ENCODE results near the gene SLC4A3. TPM values are rescaled to one million over a fixed set of nuclear protein-coding genes. Genes with fewer than 3 reads are reported as not detected.

The SLC4A3 gene
- total and polyA plus RNA-seq, 2 of the 13 experiments (the other 11 are each of a cell fraction or from before 2014, with no cell fraction given), result 0.18 to 0.95 TPM

DNA sequence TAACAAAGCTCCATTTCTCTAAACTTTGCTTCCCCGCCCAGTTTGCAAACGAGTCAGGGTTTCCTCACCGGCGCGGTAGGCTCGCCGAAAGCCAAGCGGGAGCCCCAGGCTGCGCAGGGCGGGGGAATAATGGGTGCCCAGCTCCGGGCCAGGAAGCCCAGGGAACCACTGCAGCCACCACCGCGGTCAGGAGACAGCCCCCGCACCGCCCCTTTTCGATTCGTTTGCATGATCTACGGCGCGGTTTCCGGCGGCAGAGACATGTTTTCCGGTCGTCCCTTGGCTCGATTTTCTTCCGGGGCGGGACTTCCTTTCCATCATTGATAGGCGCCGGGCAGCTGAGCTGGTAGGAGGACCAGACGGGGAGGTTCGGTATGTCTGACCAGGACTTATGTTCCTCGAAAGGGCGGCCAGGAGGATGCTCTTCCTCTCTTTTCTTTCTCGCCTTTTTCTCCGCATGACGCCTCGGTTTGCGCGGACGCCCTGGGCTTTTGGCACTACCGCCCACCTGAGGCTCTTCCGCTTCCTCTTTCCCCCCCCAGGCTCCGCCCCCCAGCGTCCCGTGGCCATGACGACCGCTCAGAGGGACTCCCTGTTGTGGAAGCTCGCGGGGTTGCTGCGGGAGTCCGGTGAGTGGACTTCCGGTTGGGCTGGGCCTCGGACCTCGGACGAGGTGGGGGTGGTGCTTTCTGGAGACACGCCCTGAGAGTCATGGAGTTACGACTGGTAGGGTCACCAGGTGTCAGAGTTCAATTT lies 29.7 kb upstream of the SLC4A3 start, which contains the start of gene STK11IP (continued):
- TF ChIP-seq, protein P1, sequence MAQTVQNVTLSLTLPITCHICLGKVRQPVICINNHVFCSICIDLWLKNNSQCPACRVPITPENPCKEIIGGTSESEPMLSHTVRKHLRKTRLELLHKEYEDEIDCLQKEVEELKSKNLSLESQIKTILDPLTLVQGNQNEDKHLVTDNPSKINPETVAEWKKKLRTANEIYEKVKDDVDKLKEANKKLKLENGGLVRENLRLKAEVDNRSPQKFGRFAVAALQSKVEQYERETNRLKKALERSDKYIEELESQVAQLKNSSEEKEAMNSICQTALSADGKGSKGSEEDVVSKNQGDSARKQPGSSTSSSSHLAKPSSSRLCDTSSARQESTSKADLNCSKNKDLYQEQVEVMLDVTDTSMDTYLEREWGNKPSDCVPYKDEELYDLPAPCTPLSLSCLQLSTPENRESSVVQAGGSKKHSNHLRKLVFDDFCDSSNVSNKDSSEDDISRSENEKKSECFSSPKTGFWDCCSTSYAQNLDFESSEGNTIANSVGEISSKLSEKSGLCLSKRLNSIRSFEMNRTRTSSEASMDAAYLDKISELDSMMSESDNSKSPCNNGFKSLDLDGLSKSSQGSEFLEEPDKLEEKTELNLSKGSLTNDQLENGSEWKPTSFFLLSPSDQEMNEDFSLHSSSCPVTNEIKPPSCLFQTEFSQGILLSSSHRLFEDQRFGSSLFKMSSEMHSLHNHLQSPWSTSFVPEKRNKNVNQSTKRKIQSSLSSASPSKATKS (CRISPR knock-in tag; IDR thresholded peaks at IDR 0.05), result peak; percentile 95; the same call in 1 of the 2 replicates
- TF ChIP-seq RELA (CRISPR knock-in tag; IDR thresholded peaks at IDR 0.05) (no peak), ZNF670 (CRISPR knock-in tag; IDR thresholded peaks at IDR 0.05; ENCODE audit: borderline replicate concordance) (no peak), RAD21 (CRISPR knock-in tag; IDR thresholded peaks at IDR 0.05) (peak; percentile 47; the same call in 1 of the 2 replicates), GLI4 (CRISPR knock-in tag; IDR thresholded peaks at IDR 0.05; ENCODE audit: borderline replicate concordance) (peak; percentile 80; the same call in 1 of the 2 replicates), ZNF746 (CRISPR knock-in tag; IDR thresholded peaks at IDR 0.05) (no peak), ZNF713 (CRISPR knock-in tag; IDR thresholded peaks at IDR 0.05) (no peak; the same call in 1 of the 2 replicates), ZFYVE20 (CRISPR knock-in tag; IDR thresholded peaks at IDR 0.05; ENCODE audit: borderline replicate concordance, low read depth) (no peak), TAF1 (CRISPR knock-in tag; IDR thresholded peaks at IDR 0.05) (peak; percentile 93), ZNF44 (CRISPR knock-in tag; IDR thresholded peaks at IDR 0.05) (peak; percentile 80; the same call in 1 of the 2 replicates), ZNF572 (CRISPR knock-in tag; IDR thresholded peaks at IDR 0.05) (peak; percentile 70; the same call in 1 of the 2 replicates)
